Measurements from ENCODE around the gene CSNK2A3. TPM values are rescaled to one million over a fixed set of nuclear protein-coding genes. Genes with fewer than 3 reads are reported as not detected.

Gene CSNK2A3
- total and polyA plus RNA-seq, 3 donors from 2014 or later: 1.5 to 4.0 (median 3.9) TPM

- 96 to 98% methylated on average over 3 of the region's 3 CpGs for WGBS, 2 donors
- intact Hi-C loops (cut with DNase I; ENCODE audit: low total_unique reads): no loop called here
- Histone ChIP-seq H3K4me3 (no peak overlapping the region), H3K27me3 (no peaks in the 10 kb centered on the region), H3K4me1 (peaks cover 24% of the 10 kb centered on the region), H3K9me3 (no peaks in the 10 kb centered on the region), H3K27ac (no peak overlapping the region), H3K36me3 (ENCODE audit: low read depth, missing control alignments) (no peaks in the 10 kb centered on the region)
- DNase-seq: no peak
- TF ChIP-seq, protein P1, sequence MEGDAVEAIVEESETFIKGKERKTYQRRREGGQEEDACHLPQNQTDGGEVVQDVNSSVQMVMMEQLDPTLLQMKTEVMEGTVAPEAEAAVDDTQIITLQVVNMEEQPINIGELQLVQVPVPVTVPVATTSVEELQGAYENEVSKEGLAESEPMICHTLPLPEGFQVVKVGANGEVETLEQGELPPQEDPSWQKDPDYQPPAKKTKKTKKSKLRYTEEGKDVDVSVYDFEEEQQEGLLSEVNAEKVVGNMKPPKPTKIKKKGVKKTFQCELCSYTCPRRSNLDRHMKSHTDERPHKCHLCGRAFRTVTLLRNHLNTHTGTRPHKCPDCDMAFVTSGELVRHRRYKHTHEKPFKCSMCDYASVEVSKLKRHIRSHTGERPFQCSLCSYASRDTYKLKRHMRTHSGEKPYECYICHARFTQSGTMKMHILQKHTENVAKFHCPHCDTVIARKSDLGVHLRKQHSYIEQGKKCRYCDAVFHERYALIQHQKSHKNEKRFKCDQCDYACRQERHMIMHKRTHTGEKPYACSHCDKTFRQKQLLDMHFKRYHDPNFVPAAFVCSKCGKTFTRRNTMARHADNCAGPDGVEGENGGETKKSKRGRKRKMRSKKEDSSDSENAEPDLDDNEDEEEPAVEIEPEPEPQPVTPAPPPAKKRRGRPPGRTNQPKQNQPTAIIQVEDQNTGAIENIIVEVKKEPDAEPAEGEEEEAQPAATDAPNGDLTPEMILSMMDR (IDR thresholded peaks at IDR 0.05): no peak
- no peak for TF ChIP-seq POLR2A (IDR thresholded peaks at IDR 0.05)
Measured at GRCh38 chr11:11316651-11317230, 36.3 kb downstream of the CSNK2A3 start.

- H3K4me3 ChIP-seq: no peak overlapping the region
- H3K4me1 ChIP-seq: peaks cover 17% of the 10 kb centered on the region
- no peaks in the 10 kb centered on the region for H3K9me3 ChIP-seq
- H3K27me3 ChIP-seq: no peaks in the 10 kb centered on the region
- no peaks in the 10 kb centered on the region for H3K36me3 ChIP-seq (ENCODE audit: low read depth, missing control alignments)
- WGBS, 2 donors: 46 to 55% methylated on average over 6 of the region's 6 CpGs
- H3K27ac ChIP-seq: peak overlapping the region in 1 of 2 donors; percentile 63
- intact Hi-C loops (cut with DNase I; ENCODE audit: low total_unique reads): no loop called here
- TF ChIP-seq, protein P1 (IDR thresholded peaks at IDR 0.05): no peak
- TF ChIP-seq POLR2A (IDR thresholded peaks at IDR 0.05): no peak
- DNase-seq: peak; percentile 84
Measured at GRCh38 chr11:11313902-11314692, 39.0 kb downstream of the CSNK2A3 start.

- H3K4me1 ChIP-seq: peaks cover 17% of the 10 kb centered on the region
- no peak overlapping the region for H3K4me3 ChIP-seq
- WGBS, 2 donors: 87% methylated on average over 1 of the region's 1 CpG
- no peaks in the 10 kb centered on the region for H3K9me3 ChIP-seq
- no peaks in the 10 kb centered on the region for H3K27me3 ChIP-seq
- no peak for DNase-seq
- intact Hi-C loops (cut with DNase I; ENCODE audit: low total_unique reads): no loop called here
- peak overlapping the region in 1 of 2 donors; percentile 63 for H3K27ac ChIP-seq
- TF ChIP-seq POLR2A (IDR thresholded peaks at IDR 0.05): no peak
- TF ChIP-seq, protein P1 (IDR thresholded peaks at IDR 0.05): no peak
- H3K36me3 ChIP-seq (ENCODE audit: low read depth, missing control alignments): no peaks in the 10 kb centered on the region
Measured at GRCh38 chr11:11313426-11313825, 39.6 kb downstream of the CSNK2A3 start.

GRCh38 chr11:11312738-11313137 lies 40.3 kb downstream of the CSNK2A3 start:
- no peak overlapping the region for H3K4me3 ChIP-seq
- intact Hi-C loops (cut with DNase I; ENCODE audit: low total_unique reads): no loop called here
- H3K27me3 ChIP-seq: no peaks in the 10 kb centered on the region
- H3K4me1 ChIP-seq: peaks cover 17% of the 10 kb centered on the region
- 88 to 100% methylated on average over 1 of the region's 1 CpG for WGBS, 2 donors
- no peak overlapping the region for H3K27ac ChIP-seq
- no peaks in the 10 kb centered on the region for H3K9me3 ChIP-seq
- no peaks in the 10 kb centered on the region for H3K36me3 ChIP-seq (ENCODE audit: low read depth, missing control alignments)
- no peak for DNase-seq
- TF ChIP-seq, protein P1 (IDR thresholded peaks at IDR 0.05): no peak
- TF ChIP-seq POLR2A (IDR thresholded peaks at IDR 0.05): no peak
